ENCODE results near the gene ABHD17A.

The ABHD17A gene

GRCh38 chr19:1836458-1837221 is 48.7 kb downstream of the ABHD17A start:
- no peak for DNase-seq

- DNase-seq = no peak
Observed at GRCh38 chr19:1833540-1833939, 51.8 kb downstream of the ABHD17A start.

GRCh38 chr19:1832046-1832663 is 53.1 kb downstream of the ABHD17A start:
- DNase-seq = no peak

GRCh38 chr19:1830978-1831377 is 54.3 kb downstream of the ABHD17A start:
- no peak for DNase-seq

- no peak for DNase-seq
Observed at GRCh38 chr19:1830568-1830967, 54.7 kb downstream of the ABHD17A start.

- DNase-seq = no peak
Observed at GRCh38 chr19:1829958-1830357, 55.3 kb downstream of the ABHD17A start.

GRCh38 chr19:1828279-1829238 is 56.7 kb downstream of the ABHD17A start:
- no peak for DNase-seq

- no peak for DNase-seq
Observed at GRCh38 chr19:1827566-1828278, 57.6 kb downstream of the ABHD17A start.

Measured in activated CD4-positive, alpha-beta T cell treated with anti-CD3 and anti-CD28 coated beads, Interleukin-2, amount 50 U/mL, for 48 hours (primary cell).